Endothelial cell of umbilical vein (primary cell): ENCODE data around the gene PPM1E. TPM values are rescaled to one million over a fixed set of nuclear protein-coding genes. Genes with fewer than 3 reads are reported as not detected.

Experiments used
- BruUV-seq: library from RNA; stranded (reverse); fragments of 400-500 nt; replicated peaks from 2 replicates; lab custom pipeline; 2021; lab: Mats Ljungman, UMichigan
- CTCF ChIA-PET: fragments of 300-600, 350-600 bp; sonication (Branson Sonifier 250); formaldehyde crosslinking; loops from one replicate; lab custom pipeline; 2021; ENCODE audit warnings: antibody characterized with exemption, inconsistent platforms; lab: Charles Lee
- POLR2A ChIA-PET: fragments of 300-600, 350-600 bp; sonication (Branson Sonifier 250); formaldehyde crosslinking; loops from one replicate; lab custom pipeline; 2021; ENCODE audit warnings: antibody characterized with exemption, inconsistent platforms; lab: Charles Lee
- DNase-seq: peaks from one replicate; pipeline ENCODE4 v3.0.0-alpha.2; 2011; ENCODE audit warnings: low read depth, low spot score
- FAIRE-seq: peaks from 2 replicates; lab custom pipeline; 2011; peaks lifted over from hg19 to GRCh38; lab: Jason Lieb, UNC
- H2AFZ ChIP-seq: 2 replicates; pipeline ENCODE4 v1.6.0; 2012; ENCODE audit warnings: low read depth, low read length, control low read depth, inconsistent platforms
- H3K27ac ChIP-seq: 2 replicates; pipeline ENCODE4 v1.5.1; 2011; ENCODE audit warnings: low read depth, mild to moderate bottlenecking, control low read depth, low read length, moderate library complexity; ENCODE audit not compliant: insufficient read depth
- H3K27me3 ChIP-seq, 2 experiments: 2 replicates each; pipeline versions ENCODE4 v1.6.0 to v1.6.1; 2011; ENCODE audit warnings: low read length in 2 of 2, mixed read lengths in 1 of 2; ENCODE audit not compliant: control insufficient read depth in 2 of 2, insufficient read depth in 2 of 2
- H3K36me3 ChIP-seq, 2 experiments: 2 replicates in 1 of 2; 3 replicates in 1 of 2; pipeline ENCODE4 v1.5.1; 2011; ENCODE audit warnings: low read length in 2 of 2, mild to moderate bottlenecking in 1 of 2, moderate library complexity in 1 of 2; ENCODE audit not compliant: control insufficient read depth in 2 of 2, insufficient read depth in 2 of 2; ENCODE audit errors: extremely low read depth in 1 of 2
- H3K4me1 ChIP-seq: 3 replicates; pipeline ENCODE4 v1.5.1; 2011; ENCODE audit warnings: mild to moderate bottlenecking, low read length; ENCODE audit not compliant: control insufficient read depth, insufficient read depth; ENCODE audit errors: extremely low read depth
- H3K4me2 ChIP-seq: 2 replicates; pipeline ENCODE4 v1.6.1; 2011; ENCODE audit warnings: low read length, control low read depth, mixed read lengths; ENCODE audit not compliant: insufficient read depth
- H3K4me3 ChIP-seq, 3 experiments: fragments of 200-600 bp in 1 of 3; sonication (generic), shearing (Covaris generic) in 1 of 3; replicated peaks in 1 of 3; 2 replicates each; pipeline ENCODE4 v1.5.1; 2011 to 2016; ENCODE audit warnings: control low read depth in 3 of 3, low read length in 3 of 3, mild to moderate bottlenecking in 2 of 3, inconsistent platforms in 1 of 3, low read depth in 1 of 3, moderate library complexity in 1 of 3; ENCODE audit not compliant: insufficient read depth in 1 of 3
- H3K79me2 ChIP-seq: 2 replicates; pipeline ENCODE4 v1.6.0; 2012; ENCODE audit warnings: low read length, inconsistent platforms; ENCODE audit not compliant: control insufficient read depth, insufficient read depth
- H3K9ac ChIP-seq: replicated peaks from 2 replicates; pipeline ENCODE3; 2011; ENCODE audit warnings: low read length, control low read depth; ENCODE audit not compliant: insufficient read depth; ENCODE audit errors: extremely low read depth
- H3K9me1 ChIP-seq: replicated peaks from 3 replicates; pipeline ENCODE4 v1.6.0; 2011; ENCODE audit warnings: mild to moderate bottlenecking, low read length; ENCODE audit not compliant: control insufficient read depth, insufficient read depth; ENCODE audit errors: extremely low read depth
- H3K9me3 ChIP-seq: replicated peaks from 2 replicates; pipeline ENCODE4 v1.5.1; 2012; ENCODE audit warnings: low read length, inconsistent platforms; ENCODE audit not compliant: control insufficient read depth, insufficient read depth
- H4K20me1 ChIP-seq: replicated peaks from 2 replicates; pipeline ENCODE3; 2011; ENCODE audit warnings: mild to moderate bottlenecking, low read length; ENCODE audit not compliant: control insufficient read depth, insufficient read depth; ENCODE audit errors: extremely low read depth
- CTCF ChIP-seq, 2 donors: IDR thresholded peaks; 1 replicate in 1 of 2; 2 replicates in 1 of 2; pipeline ENCODE4 v1.5.1; 2011; ENCODE audit warnings: low read length in 2 of 2, mild to moderate bottlenecking in 2 of 2, moderate library complexity in 2 of 2, control low read depth in 1 of 2, inconsistent platforms in 1 of 2, low read depth in 1 of 2; ENCODE audit not compliant: insufficient read depth in 1 of 2; ENCODE audit errors: extremely low read depth in 1 of 2
- EZH2 ChIP-seq: IDR thresholded peaks from 2 replicates; pipeline ENCODE4 v1.6.1; 2012; ENCODE audit warnings: borderline replicate concordance, low read depth, mild to moderate bottlenecking, moderate library complexity, low read length, inconsistent platforms; ENCODE audit not compliant: severe bottlenecking
- GATA2 ChIP-seq: IDR thresholded peaks from 2 replicates; pipeline ENCODE4 v1.7.0; 2011; ENCODE audit warnings: low read depth, mild to moderate bottlenecking, moderate library complexity, mixed read lengths, low read length; ENCODE audit not compliant: insufficient read length, insufficient read depth
- MAX ChIP-seq: IDR thresholded peaks from 2 replicates; pipeline ENCODE4 v1.6.1; 2011; ENCODE audit not compliant: insufficient read depth, insufficient read length
- POLR2A ChIP-seq: IDR thresholded peaks from 2 replicates; pipeline ENCODE4 v1.6.1; 2012; ENCODE audit warnings: low read depth, mild to moderate bottlenecking, control low read depth, low read length
- POLR2AphosphoS5 ChIP-seq: IDR thresholded peaks from 2 replicates; pipeline ENCODE4 v1.6.1; 2012; ENCODE audit warnings: low read depth, mild to moderate bottlenecking, control low read depth, low read length, moderate library complexity; ENCODE audit not compliant: insufficient read depth
- dilution Hi-C: fragments of 300-500 bp; cut with MboI; formaldehyde crosslinking; loops from one replicate; pipeline ENCODE4 v1.15.0; 2019; ENCODE audit warnings: low sequenced_read_pairs; ENCODE audit not compliant: extremely low pct_ligation_motif_present
- intact Hi-C: fragments of 100-400 bp; cut with micrococcal nuclease; formaldehyde crosslinking; loops from one replicate; pipeline ENCODE4 v1.10.0; 2022
- polyA plus RNA-seq, 4 experiments: library from polyadenylated mRNA; depleted of rRNA in 3 of 4; stranded (reverse) in 3 of 4; unstranded in 1 of 4; fragments of >200 nt; gene quantifications; 2 replicates each; pipeline versions ENCODE4 v1.2.1 to v1.2.3, GENCODE V29; 2011 to 2012; ENCODE audit warnings: missing spikeins in 1 of 4
- total RNA-seq: library from RNA; stranded (reverse); gene quantifications from 2 replicates; pipeline ENCODE4 v1.2.3, GENCODE V29; 2021

Gene PPM1E
- total and polyA plus RNA-seq, 2 donors (not counting 3 experiments of a cell fraction or from before 2014, with no cell fraction given): 0.01 TPM; not detected in 1

GRCh38 chr17:58974354-58974753 is 218.7 kb downstream of the PPM1E start:
- Histone ChIP-seq H3K9me3 (no peaks in the 10 kb centered on the region), H3K9me1 (no peaks in the 10 kb centered on the region), H3K9ac (no peak overlapping the region), H3K36me3 (no peaks in the 10 kb centered on the region), H3K4me1 (no peaks in the 10 kb centered on the region), H3K4me3 (no peak overlapping the region), H4K20me1 (no peaks in the 10 kb centered on the region), H2AFZ (no peak overlapping the region), H3K27ac (no peak overlapping the region), H3K27me3 (no peaks in the 10 kb centered on the region), H3K79me2 (no peaks in the 10 kb centered on the region), H3K4me2 (no peak overlapping the region)
- CTCF ChIA-PET: interaction anchor here (0.9 to 1.3 kb wide), 3 partner anchors 8 to 263 kb away, joined by 3 to 4 read pairs (median 3); no protein-coding TSS in a partner anchor
- intact Hi-C loops (no loop called here), dilution Hi-C loops (no loop called here)
- BruUV-seq: no TSS peak
- FAIRE-seq (no peak), DNase-seq (no peak)
- TF ChIP-seq CTCF (IDR thresholded peaks at IDR 0.05; ENCODE audit: extremely low read depth in 1 of 2, insufficient read depth in 1 of 2, low read depth in 1 of 2, low read length in 2 of 2) (no peak), MAX (no peak), EZH2 (no peak), GATA2 (no peak), POLR2AphosphoS5 (no peak), POLR2A (no peak)
- POLR2A ChIA-PET: no interaction called here
